ENCODE measurements around the gene IGSF21.

IGSF21 gene

DNA sequence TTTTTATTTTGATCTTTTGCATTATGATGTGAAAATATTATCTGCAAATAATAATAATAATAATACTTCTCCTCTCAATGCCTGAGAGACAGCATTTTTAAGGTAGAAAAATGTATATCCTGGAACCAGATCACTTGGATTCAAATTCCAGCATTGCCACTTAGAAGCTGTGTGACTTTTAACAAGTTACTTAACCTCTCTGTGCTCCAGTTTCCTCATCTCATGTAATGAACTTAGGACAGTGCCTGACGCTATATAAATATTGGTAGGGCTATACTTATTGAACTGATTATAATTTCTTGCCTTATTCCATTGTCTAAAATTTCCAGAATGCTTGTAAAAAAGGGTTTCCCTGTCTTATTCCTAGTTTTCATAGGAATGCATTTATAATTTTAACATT lies 137.2 kb downstream of the IGSF21 start:
- Histone ChIP-seq H3K27me3 (ENCODE audit: control insufficient read depth, insufficient read depth, low read length) (no peaks in the 10 kb centered on the region), H3K4me3 (ENCODE audit: low read depth, low read length) (no peak overlapping the region), H3K9me3 (ENCODE audit: control insufficient read depth, insufficient read depth, low read length) (no peaks in the 10 kb centered on the region), H3K36me3 (ENCODE audit: control insufficient read depth, insufficient read depth, low read length) (no peaks in the 10 kb centered on the region), H3K9ac (ENCODE audit: low read depth, low read length) (no peak overlapping the region), H3K4me1 (ENCODE audit: control insufficient read depth, insufficient read depth, low read length) (no peaks in the 10 kb centered on the region), H3K27ac (ENCODE audit: low read depth, low read length) (no peak overlapping the region)

DNA sequence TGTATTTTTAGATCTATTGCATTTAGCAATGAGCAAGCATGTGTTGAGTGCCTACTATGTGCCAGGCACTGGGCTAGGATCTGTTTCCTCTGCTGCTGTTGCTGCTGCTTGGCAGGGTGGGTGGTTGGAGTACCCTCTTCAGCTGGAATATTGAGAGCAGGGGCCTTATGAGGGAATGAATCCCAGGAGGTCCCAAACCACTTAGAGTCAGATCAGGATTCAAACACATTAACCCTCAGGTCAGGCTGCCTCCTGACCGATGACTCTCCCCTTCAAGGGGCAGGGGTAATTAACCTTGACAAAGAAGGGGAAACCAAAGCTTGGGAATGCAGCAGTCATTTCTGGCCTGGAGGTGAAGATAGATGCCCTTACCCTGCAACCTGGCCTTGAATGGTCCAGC lies 138.0 kb downstream of the IGSF21 start:
- no peaks in the 10 kb centered on the region for H3K36me3 ChIP-seq (ENCODE audit: control insufficient read depth, insufficient read depth, low read length)
- H3K27me3 ChIP-seq (ENCODE audit: control insufficient read depth, insufficient read depth, low read length), result no peaks in the 10 kb centered on the region
- no peak overlapping the region for H3K9ac ChIP-seq (ENCODE audit: low read depth, low read length)
- no peak overlapping the region for H3K4me3 ChIP-seq (ENCODE audit: low read depth, low read length)
- H3K4me1 ChIP-seq (ENCODE audit: control insufficient read depth, insufficient read depth, low read length), result no peaks in the 10 kb centered on the region
- no peaks in the 10 kb centered on the region for H3K9me3 ChIP-seq (ENCODE audit: control insufficient read depth, insufficient read depth, low read length)
- H3K27ac ChIP-seq (ENCODE audit: low read depth, low read length), result no peak overlapping the region

DNA sequence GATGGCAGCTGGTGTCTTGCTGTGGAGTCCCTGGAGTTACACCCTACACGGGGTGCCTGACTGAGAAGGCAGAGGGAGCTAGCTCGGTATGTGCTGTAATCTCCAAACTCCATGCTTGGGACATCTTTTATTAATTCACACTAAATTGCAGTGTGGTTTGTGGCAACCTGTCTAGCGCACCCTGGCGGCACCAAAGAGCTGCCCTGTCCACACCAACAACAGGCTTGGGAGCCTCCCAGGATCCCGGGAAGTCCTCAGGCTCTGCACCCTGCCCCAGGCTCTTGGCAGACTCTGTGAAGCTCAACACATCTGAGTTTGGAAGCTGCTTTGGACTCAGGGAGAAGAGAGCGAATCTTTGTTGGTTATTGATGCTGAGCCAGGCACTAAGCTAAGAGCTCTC lies 138.9 kb downstream of the IGSF21 start:
- Histone ChIP-seq H3K4me1 (ENCODE audit: control insufficient read depth, insufficient read depth, low read length) (no peaks in the 10 kb centered on the region), H3K27ac (ENCODE audit: low read depth, low read length) (no peak overlapping the region), H3K9me3 (ENCODE audit: control insufficient read depth, insufficient read depth, low read length) (no peaks in the 10 kb centered on the region), H3K4me3 (ENCODE audit: low read depth, low read length) (no peak overlapping the region), H3K9ac (ENCODE audit: low read depth, low read length) (no peak overlapping the region), H3K27me3 (ENCODE audit: control insufficient read depth, insufficient read depth, low read length) (no peaks in the 10 kb centered on the region), H3K36me3 (ENCODE audit: control insufficient read depth, insufficient read depth, low read length) (no peaks in the 10 kb centered on the region)

DNA sequence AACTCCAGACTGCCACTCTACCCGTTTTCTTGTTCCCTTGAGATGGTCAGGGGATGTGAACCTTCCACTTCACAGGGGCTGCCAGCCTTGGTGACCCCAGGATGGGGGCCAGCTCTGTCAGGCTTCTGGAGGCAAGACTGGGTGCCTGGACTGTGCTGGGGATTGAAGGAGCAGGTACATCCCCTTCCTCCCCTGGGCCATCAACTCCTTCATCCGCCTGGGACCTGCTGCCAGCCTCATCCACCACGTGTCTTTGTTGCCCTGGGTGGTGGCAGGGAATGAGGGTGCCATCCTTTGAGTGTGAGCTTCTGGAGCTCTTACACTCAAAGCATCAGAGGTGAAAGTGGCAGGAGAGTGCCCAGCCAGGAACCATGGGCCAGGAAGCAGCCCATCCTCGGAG lies 139.6 kb downstream of the IGSF21 start:
- Histone ChIP-seq H3K9me3 (ENCODE audit: control insufficient read depth, insufficient read depth, low read length) (no peaks in the 10 kb centered on the region), H3K27ac (ENCODE audit: low read depth, low read length) (no peak overlapping the region), H3K9ac (ENCODE audit: low read depth, low read length) (no peak overlapping the region), H3K27me3 (ENCODE audit: control insufficient read depth, insufficient read depth, low read length) (no peaks in the 10 kb centered on the region), H3K36me3 (ENCODE audit: control insufficient read depth, insufficient read depth, low read length) (no peaks in the 10 kb centered on the region), H3K4me1 (ENCODE audit: control insufficient read depth, insufficient read depth, low read length) (no peaks in the 10 kb centered on the region), H3K4me3 (ENCODE audit: low read depth, low read length) (no peak overlapping the region)

DNA sequence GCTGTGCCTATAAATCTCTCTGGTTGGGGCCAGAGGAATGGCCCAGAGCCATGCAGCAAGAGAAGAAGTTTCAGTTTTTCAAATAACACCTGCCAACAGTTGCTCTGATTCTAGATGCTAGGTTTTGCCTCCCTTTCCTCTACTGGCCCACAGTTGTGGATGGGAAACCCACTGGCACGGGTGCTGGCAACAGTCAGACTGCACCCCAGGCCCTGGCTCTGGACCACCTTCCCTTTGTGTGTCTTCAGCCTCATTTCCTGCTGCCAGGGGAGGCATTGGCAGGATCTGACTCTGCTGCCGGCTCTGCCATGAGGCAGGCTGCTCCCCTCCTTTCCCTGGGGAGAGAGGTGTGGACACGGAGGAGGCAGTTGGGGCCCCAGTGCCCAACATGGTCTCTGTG lies 142.0 kb downstream of the IGSF21 start:
- H3K4me1 ChIP-seq (ENCODE audit: control insufficient read depth, insufficient read depth, low read length), result no peaks in the 10 kb centered on the region
- H3K9me3 ChIP-seq (ENCODE audit: control insufficient read depth, insufficient read depth, low read length), result no peaks in the 10 kb centered on the region
- no peak overlapping the region for H3K4me3 ChIP-seq (ENCODE audit: low read depth, low read length)
- no peaks in the 10 kb centered on the region for H3K27me3 ChIP-seq (ENCODE audit: control insufficient read depth, insufficient read depth, low read length)
- H3K36me3 ChIP-seq (ENCODE audit: control insufficient read depth, insufficient read depth, low read length), result no peaks in the 10 kb centered on the region
- H3K9ac ChIP-seq (ENCODE audit: low read depth, low read length), result no peak overlapping the region
- no peak overlapping the region for H3K27ac ChIP-seq (ENCODE audit: low read depth, low read length)

DNA sequence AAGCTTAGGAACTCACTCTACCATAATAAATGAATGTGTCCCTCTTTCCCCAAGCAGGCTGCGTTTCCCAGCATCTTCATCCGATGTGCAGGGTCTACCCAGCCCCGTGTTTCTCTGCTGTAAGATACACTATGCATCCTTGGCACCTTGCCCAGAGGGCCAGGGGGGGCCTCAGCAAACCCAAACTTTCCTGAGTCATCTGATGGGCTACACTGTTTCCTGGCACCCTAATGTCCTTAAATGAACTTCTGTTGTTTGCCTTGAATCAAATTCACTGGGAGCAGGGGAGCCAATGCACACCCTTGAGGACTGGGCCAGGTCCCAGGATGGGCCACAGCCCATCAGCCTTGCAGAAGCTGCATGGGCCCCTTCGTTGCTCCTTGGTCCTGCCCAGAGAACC lies 145.5 kb downstream of the IGSF21 start:
- Histone ChIP-seq H3K9ac (ENCODE audit: low read depth, low read length) (no peak overlapping the region), H3K9me3 (ENCODE audit: control insufficient read depth, insufficient read depth, low read length) (no peaks in the 10 kb centered on the region), H3K4me1 (ENCODE audit: control insufficient read depth, insufficient read depth, low read length) (peaks cover 5% of the 10 kb centered on the region; the same call in 1 of the 2 replicates), H3K27me3 (ENCODE audit: control insufficient read depth, insufficient read depth, low read length) (no peaks in the 10 kb centered on the region), H3K4me3 (ENCODE audit: low read depth, low read length) (no peak overlapping the region), H3K27ac (ENCODE audit: low read depth, low read length) (no peak overlapping the region), H3K36me3 (ENCODE audit: control insufficient read depth, insufficient read depth, low read length) (no peaks in the 10 kb centered on the region)

DNA sequence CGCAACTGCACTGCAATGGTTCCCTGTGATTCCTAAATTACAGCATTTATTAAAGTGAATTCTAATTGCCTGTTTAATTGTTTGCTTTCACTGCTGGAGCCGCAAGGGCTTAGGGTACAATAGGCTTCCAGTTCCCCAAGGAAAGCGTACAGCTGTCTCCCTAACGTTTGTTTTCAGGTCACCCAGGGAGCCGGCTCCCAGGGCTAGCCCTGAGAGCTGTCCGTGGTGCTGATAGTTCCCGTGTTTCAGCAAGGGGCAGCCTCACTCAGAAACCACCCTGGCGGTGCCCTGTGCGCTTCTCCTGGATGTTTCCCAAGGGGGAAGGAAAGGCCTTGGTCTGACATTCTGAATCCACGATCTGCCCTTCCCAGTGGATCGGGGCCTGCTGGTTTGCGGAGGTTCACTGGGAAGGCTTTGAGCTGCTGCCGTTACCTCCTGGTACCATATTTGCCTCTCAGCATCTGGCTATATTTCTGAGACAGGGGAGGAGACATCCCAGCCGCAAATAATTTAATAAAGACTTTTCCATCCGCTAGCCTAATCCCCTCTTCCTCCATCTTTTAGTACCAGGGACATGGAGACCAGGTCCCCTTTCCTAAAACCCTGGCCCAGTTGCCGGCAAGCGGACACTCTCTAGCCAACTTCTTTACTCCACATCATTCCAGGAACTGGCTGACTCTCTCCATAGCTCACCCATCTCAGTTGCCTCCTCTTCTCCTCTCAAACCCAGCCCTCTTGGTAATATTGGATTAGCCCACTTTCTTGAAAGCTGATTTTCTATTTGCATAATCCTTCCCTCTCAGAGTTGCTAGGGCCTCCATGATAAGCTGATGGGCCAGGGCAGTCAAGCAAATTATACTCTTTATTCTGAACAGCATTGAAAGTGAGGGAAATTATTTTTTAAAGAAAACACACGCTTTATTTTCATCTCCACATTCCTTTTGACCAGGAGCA lies 149.0 kb downstream of the IGSF21 start:
- Histone ChIP-seq H3K27ac (ENCODE audit: low read depth, low read length) (no peak overlapping the region), H3K4me1 (ENCODE audit: control insufficient read depth, insufficient read depth, low read length) (peaks cover 6% of the 10 kb centered on the region; the same call in 1 of the 2 replicates), H3K27me3 (ENCODE audit: control insufficient read depth, insufficient read depth, low read length) (no peaks in the 10 kb centered on the region), H3K36me3 (ENCODE audit: control insufficient read depth, insufficient read depth, low read length) (no peaks in the 10 kb centered on the region), H3K9me3 (ENCODE audit: control insufficient read depth, insufficient read depth, low read length) (no peaks in the 10 kb centered on the region), H3K9ac (ENCODE audit: low read depth, low read length) (no peak overlapping the region), H3K4me3 (ENCODE audit: low read depth, low read length) (no peak overlapping the region)

DNA sequence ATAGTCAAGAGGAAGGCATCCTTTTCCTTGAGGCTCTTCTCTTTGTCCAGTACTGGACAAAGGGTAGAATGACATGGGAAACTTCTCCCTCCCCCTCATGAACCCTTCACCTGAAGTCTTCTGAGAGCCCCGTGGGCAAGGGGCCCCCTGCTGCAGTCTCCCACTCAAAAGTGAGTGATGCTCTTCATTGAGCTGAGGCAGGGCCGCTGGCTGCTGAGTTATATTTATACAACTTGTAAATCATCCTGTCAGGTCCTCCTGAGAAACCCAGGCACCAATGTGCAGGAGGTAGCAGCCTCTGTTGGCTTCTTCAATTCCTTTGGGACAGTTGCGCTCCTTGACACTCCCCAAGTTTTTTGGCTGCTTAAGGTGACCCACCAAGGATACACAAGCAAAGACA lies 150.2 kb downstream of the IGSF21 start:
- no peak overlapping the region for H3K4me3 ChIP-seq (ENCODE audit: low read depth, low read length)
- no peaks in the 10 kb centered on the region for H3K9me3 ChIP-seq (ENCODE audit: control insufficient read depth, insufficient read depth, low read length)
- H3K4me1 ChIP-seq (ENCODE audit: control insufficient read depth, insufficient read depth, low read length), result peaks cover 17% of the 10 kb centered on the region
- no peaks in the 10 kb centered on the region for H3K36me3 ChIP-seq (ENCODE audit: control insufficient read depth, insufficient read depth, low read length)
- no peaks in the 10 kb centered on the region for H3K27me3 ChIP-seq (ENCODE audit: control insufficient read depth, insufficient read depth, low read length)
- no peak overlapping the region for H3K9ac ChIP-seq (ENCODE audit: low read depth, low read length)
- H3K27ac ChIP-seq (ENCODE audit: low read depth, low read length), result no peak overlapping the region

DNA sequence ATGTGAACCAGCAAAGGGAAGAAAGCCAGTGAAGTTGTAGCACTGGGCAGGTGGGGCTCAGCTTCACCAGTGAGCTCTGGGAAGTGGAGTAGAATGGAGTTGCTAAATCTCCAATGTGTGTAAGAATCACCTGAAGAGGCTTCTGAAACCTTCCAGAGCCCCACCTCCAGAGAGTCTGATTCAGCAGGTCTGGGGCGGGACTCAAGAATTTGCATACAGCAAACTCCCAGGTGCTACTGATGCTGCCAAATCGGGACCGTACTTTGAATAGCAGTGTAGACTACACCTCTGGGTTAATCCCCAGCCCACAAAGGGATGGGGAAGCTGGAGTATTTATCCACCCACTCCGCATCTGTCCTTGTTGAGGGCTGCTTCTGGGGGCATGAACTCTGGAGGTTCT lies 154.3 kb downstream of the IGSF21 start:
- H3K4me1 ChIP-seq (ENCODE audit: control insufficient read depth, insufficient read depth, low read length), result peaks cover 24% of the 10 kb centered on the region
- H3K4me3 ChIP-seq (ENCODE audit: low read depth, low read length), result no peak overlapping the region
- no peaks in the 10 kb centered on the region for H3K27me3 ChIP-seq (ENCODE audit: control insufficient read depth, insufficient read depth, low read length)
- H3K27ac ChIP-seq (ENCODE audit: low read depth, low read length), result no peak overlapping the region
- no peaks in the 10 kb centered on the region for H3K9me3 ChIP-seq (ENCODE audit: control insufficient read depth, insufficient read depth, low read length)
- H3K36me3 ChIP-seq (ENCODE audit: control insufficient read depth, insufficient read depth, low read length), result no peaks in the 10 kb centered on the region
- H3K9ac ChIP-seq (ENCODE audit: low read depth, low read length), result no peak overlapping the region

DNA sequence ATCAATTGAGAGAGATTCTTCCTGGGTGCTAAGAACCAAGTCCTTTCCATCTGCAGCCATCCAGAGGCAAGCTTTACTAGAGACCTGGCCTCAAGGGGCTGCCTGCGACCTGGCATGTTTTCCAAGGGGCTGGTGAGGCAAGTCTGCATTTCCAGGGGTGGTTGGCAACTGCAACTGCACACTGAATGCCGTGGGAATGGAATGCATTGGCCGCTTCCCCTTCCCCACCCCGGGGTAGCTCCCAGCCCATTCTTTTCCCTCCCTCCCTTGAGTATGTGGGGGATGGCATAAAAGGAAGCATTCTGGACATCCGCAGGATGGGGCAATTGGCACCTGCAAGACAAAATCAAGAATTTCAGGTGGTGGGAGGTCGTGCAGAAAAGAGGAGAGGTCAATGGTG lies 155.1 kb downstream of the IGSF21 start:
- no peaks in the 10 kb centered on the region for H3K27me3 ChIP-seq (ENCODE audit: control insufficient read depth, insufficient read depth, low read length)
- no peaks in the 10 kb centered on the region for H3K9me3 ChIP-seq (ENCODE audit: control insufficient read depth, insufficient read depth, low read length)
- H3K9ac ChIP-seq (ENCODE audit: low read depth, low read length), result no peak overlapping the region
- H3K27ac ChIP-seq (ENCODE audit: low read depth, low read length), result no peak overlapping the region
- no peak overlapping the region for H3K4me3 ChIP-seq (ENCODE audit: low read depth, low read length)
- H3K4me1 ChIP-seq (ENCODE audit: control insufficient read depth, insufficient read depth, low read length), result peaks cover 24% of the 10 kb centered on the region
- no peaks in the 10 kb centered on the region for H3K36me3 ChIP-seq (ENCODE audit: control insufficient read depth, insufficient read depth, low read length)

DNA sequence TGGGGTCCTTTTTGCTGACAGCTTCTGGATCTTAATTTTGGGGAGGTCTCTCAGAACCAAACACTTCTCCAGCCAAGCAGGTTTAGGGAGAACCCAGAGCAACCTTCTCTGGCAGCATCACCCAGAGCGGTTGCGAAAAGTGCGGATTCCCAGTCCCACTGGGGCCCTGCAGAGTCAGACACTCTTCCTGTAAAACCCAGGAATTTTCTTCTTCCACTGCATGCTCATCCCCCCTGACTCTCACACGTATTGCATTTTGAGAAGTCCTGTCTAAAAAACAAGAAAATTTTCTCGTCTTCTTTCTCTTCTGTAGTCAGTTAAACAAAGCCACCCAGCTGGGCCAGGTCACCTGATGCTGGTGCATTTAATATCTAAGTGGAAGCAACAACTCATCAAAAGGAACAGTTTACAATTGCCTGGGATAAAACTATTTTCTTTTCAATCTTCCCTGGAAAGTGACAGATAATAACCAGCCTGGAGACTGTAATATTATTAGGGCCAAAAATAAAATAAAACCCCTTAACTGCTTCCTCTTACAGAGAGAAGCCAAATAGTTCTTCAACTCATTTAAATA lies 156.0 kb downstream of the IGSF21 start:
- no peak overlapping the region for H3K27ac ChIP-seq (ENCODE audit: low read depth, low read length)
- H3K4me1 ChIP-seq (ENCODE audit: control insufficient read depth, insufficient read depth, low read length), result peaks cover 24% of the 10 kb centered on the region
- H3K36me3 ChIP-seq (ENCODE audit: control insufficient read depth, insufficient read depth, low read length), result no peaks in the 10 kb centered on the region
- H3K4me3 ChIP-seq (ENCODE audit: low read depth, low read length), result no peak overlapping the region
- H3K9ac ChIP-seq (ENCODE audit: low read depth, low read length), result no peak overlapping the region
- H3K9me3 ChIP-seq (ENCODE audit: control insufficient read depth, insufficient read depth, low read length), result no peaks in the 10 kb centered on the region
- no peaks in the 10 kb centered on the region for H3K27me3 ChIP-seq (ENCODE audit: control insufficient read depth, insufficient read depth, low read length)
